Bronchial epithelial cell (primary cell): ENCODE data around the gene PRDM13. TPM values are rescaled to one million over a fixed set of nuclear protein-coding genes. Genes with fewer than 3 reads are reported as not detected.
A peak's percentile ranks its signal among the peaks of the same experiment; 100 is the strongest.

Source experiments
- DNase-seq: peaks from one replicate; pipeline ENCODE4 v3.0.0-alpha.2; 2010; ENCODE audit warnings: low read depth
- FAIRE-seq: peaks from 2 replicates; lab custom pipeline; 2011; peaks lifted over from hg19 to GRCh38; lab: Jason Lieb, UNC
- H3K27me3 ChIP-seq: 2 replicates; pipeline ENCODE4 v1.5.1; 2011; ENCODE audit warnings: low read length; ENCODE audit not compliant: control insufficient read depth, insufficient read depth
- H3K36me3 ChIP-seq: 2 replicates; pipeline ENCODE4 v1.5.1; 2011; ENCODE audit warnings: low read length; ENCODE audit not compliant: control insufficient read depth, insufficient read depth
- H3K4me3 ChIP-seq: 2 replicates; pipeline ENCODE4 v1.5.1; 2011; ENCODE audit warnings: mild to moderate bottlenecking, low read depth, low read length, control low read depth
- CTCF ChIP-seq: IDR thresholded peaks from 2 replicates; pipeline ENCODE4 v1.5.1; 2011; ENCODE audit warnings: mild to moderate bottlenecking, moderate library complexity, low read length, control low read depth, inconsistent platforms; ENCODE audit not compliant: insufficient read depth, severe bottlenecking
- total RNA-seq: library from RNA; depleted of rRNA; stranded (reverse); fragments of >200 nt; gene quantifications from 2 replicates; pipeline ENCODE4 v1.2.1, GENCODE V29; 2014

Gene PRDM13
- total RNA-seq: not detected in 2 replicates

GRCh38 chr6:99606656-99607415 lies at the start of gene PRDM13:
TSS of gene PRDM13 (plus strand) at chr6:99606833. CDS start at chr6:99607035, 202 bp downstream.
- Histone ChIP-seq H3K27me3 (peaks cover 79% of the 10 kb centered on the region), H3K4me3 (no peak within 1 kb of the TSS), H3K36me3 (no peaks in the 10 kb centered on the region)
- FAIRE-seq: no peak
- TF ChIP-seq CTCF: no peak
- no peak for DNase-seq

GRCh38 chr6:99559057-99559456 lies 47.6 kb upstream of the PRDM13 start:
- FAIRE-seq (no peak), DNase-seq (no peak)
- H3K27me3 ChIP-seq: no peaks in the 10 kb centered on the region
- no peak overlapping the region for H3K4me3 ChIP-seq
- TF ChIP-seq CTCF: no peak
- peaks cover 3% of the 10 kb centered on the region for H3K36me3 ChIP-seq

GRCh38 chr6:99560668-99561067 lies 46.0 kb upstream of the PRDM13 start:
- FAIRE-seq (no peak), DNase-seq (no peak)
- H3K4me3 ChIP-seq: no peak overlapping the region
- H3K36me3 ChIP-seq: peaks cover 3% of the 10 kb centered on the region
- TF ChIP-seq CTCF: no peak
- no peaks in the 10 kb centered on the region for H3K27me3 ChIP-seq

- Histone ChIP-seq H3K4me3 (no peak overlapping the region), H3K27me3 (no peaks in the 10 kb centered on the region), H3K36me3 (peaks cover 2% of the 10 kb centered on the region)
- FAIRE-seq (no peak), DNase-seq (peak; percentile 64)
- no peak for TF ChIP-seq CTCF
Measured at GRCh38 chr6:99563056-99563723, 43.4 kb upstream of the PRDM13 start.

- DNase-seq: peak; percentile 87
- Histone ChIP-seq H3K4me3 (peak within 1 kb of the TSS; percentile 97), H3K27me3 (no peaks in the 10 kb centered on the region), H3K36me3 (no peaks in the 10 kb centered on the region)
- no peak for TF ChIP-seq CTCF
- no peak for FAIRE-seq
Measured at GRCh38 chr6:99568103-99568933, 38.3 kb upstream of the PRDM13 start, which contains the start of gene CCNC. TSS of gene CCNC (minus strand) at chr6:99568660. CDS start at chr6:99568527, 133 bp downstream.
